ENCODE results near the gene MFSD11.

DNA sequence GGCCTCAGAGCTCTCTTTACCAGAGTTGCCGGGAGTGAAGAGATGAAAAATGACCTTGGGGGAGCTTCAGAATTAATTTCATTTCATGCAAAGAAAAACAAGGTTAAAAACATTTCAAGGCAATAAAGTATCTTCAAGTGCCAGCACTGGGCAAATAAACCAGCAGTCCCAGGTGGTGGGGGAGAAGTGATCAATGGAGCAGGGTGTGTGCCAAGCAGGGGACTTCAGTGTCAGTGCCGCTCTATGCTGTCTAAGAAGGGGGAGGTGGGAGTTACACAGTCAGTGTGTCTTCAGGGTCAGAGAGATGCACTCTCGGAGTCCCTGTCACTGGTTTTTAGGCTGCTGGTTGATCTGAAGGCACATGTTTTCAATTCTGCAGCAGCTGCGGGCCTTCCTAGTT is 73.0 kb downstream of the MFSD11 start:
- TF ChIP-seq EP300 (conservative IDR thresholded peaks at IDR 0.05; ENCODE audit: poor library complexity, severe bottlenecking) (no peak), RAD21 (conservative IDR thresholded peaks at IDR 0.05) (no peak), EZH2 (IDR thresholded peaks at IDR 0.05; ENCODE audit: borderline replicate concordance, insufficient read depth, low read length, poor library complexity, severe bottlenecking) (no peak), POLR2AphosphoS5 (IDR thresholded peaks at IDR 0.05) (no peak), MXI1 (conservative IDR thresholded peaks at IDR 0.05; ENCODE audit: poor library complexity, severe bottlenecking) (no peak)
- TF ChIP-seq, protein P1, sequence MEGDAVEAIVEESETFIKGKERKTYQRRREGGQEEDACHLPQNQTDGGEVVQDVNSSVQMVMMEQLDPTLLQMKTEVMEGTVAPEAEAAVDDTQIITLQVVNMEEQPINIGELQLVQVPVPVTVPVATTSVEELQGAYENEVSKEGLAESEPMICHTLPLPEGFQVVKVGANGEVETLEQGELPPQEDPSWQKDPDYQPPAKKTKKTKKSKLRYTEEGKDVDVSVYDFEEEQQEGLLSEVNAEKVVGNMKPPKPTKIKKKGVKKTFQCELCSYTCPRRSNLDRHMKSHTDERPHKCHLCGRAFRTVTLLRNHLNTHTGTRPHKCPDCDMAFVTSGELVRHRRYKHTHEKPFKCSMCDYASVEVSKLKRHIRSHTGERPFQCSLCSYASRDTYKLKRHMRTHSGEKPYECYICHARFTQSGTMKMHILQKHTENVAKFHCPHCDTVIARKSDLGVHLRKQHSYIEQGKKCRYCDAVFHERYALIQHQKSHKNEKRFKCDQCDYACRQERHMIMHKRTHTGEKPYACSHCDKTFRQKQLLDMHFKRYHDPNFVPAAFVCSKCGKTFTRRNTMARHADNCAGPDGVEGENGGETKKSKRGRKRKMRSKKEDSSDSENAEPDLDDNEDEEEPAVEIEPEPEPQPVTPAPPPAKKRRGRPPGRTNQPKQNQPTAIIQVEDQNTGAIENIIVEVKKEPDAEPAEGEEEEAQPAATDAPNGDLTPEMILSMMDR (IDR thresholded peaks at IDR 0.05; ENCODE audit: poor library complexity, severe bottlenecking): no peak
- TF ChIP-seq, protein P2, sequence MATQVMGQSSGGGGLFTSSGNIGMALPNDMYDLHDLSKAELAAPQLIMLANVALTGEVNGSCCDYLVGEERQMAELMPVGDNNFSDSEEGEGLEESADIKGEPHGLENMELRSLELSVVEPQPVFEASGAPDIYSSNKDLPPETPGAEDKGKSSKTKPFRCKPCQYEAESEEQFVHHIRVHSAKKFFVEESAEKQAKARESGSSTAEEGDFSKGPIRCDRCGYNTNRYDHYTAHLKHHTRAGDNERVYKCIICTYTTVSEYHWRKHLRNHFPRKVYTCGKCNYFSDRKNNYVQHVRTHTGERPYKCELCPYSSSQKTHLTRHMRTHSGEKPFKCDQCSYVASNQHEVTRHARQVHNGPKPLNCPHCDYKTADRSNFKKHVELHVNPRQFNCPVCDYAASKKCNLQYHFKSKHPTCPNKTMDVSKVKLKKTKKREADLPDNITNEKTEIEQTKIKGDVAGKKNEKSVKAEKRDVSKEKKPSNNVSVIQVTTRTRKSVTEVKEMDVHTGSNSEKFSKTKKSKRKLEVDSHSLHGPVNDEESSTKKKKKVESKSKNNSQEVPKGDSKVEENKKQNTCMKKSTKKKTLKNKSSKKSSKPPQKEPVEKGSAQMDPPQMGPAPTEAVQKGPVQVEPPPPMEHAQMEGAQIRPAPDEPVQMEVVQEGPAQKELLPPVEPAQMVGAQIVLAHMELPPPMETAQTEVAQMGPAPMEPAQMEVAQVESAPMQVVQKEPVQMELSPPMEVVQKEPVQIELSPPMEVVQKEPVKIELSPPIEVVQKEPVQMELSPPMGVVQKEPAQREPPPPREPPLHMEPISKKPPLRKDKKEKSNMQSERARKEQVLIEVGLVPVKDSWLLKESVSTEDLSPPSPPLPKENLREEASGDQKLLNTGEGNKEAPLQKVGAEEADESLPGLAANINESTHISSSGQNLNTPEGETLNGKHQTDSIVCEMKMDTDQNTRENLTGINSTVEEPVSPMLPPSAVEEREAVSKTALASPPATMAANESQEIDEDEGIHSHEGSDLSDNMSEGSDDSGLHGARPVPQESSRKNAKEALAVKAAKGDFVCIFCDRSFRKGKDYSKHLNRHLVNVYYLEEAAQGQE (IDR thresholded peaks at IDR 0.05; ENCODE audit: borderline replicate concordance): no peak

All from neural cell (in vitro differentiated cells).